ENCODE results near the gene FFAR3. TPM values are rescaled to one million over a fixed set of nuclear protein-coding genes. Genes with fewer than 3 reads are reported as not detected.

The FFAR3 gene
- total RNA-seq, 1 experiment from 2014 or later, result 0.15 TPM

DNA sequence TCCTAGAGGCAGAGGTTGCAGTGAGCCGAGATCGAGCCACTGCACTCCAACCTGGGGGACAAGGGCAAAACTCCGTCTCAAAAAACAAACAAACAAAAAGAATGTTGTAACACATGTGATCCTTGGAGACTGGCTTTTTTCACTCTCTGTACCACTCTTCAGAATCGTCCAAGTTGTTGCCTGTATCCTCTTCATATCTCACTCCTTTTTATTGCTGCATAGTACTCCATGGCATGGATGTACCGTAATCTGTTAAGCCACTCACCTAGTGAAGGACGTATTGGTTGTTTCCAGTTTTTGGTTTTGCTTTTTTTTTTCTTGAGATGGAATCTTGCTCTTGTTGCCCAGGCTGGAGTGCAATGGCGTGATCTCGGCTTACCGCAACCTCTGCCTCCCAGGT is 36.2 kb upstream of the FFAR3 start:
- H3K27ac ChIP-seq (ENCODE audit: low read depth, low read length, poor library complexity, severe bottlenecking), result no peak overlapping the region
- no peak for DNase-seq (ENCODE audit: low spot score)
- H3K36me3 ChIP-seq (ENCODE audit: insufficient read depth, low read length, poor library complexity, severe bottlenecking), result no peaks in the 10 kb centered on the region
- CTCF ChIA-PET, result no interaction called here
- TF ChIP-seq, protein P1, sequence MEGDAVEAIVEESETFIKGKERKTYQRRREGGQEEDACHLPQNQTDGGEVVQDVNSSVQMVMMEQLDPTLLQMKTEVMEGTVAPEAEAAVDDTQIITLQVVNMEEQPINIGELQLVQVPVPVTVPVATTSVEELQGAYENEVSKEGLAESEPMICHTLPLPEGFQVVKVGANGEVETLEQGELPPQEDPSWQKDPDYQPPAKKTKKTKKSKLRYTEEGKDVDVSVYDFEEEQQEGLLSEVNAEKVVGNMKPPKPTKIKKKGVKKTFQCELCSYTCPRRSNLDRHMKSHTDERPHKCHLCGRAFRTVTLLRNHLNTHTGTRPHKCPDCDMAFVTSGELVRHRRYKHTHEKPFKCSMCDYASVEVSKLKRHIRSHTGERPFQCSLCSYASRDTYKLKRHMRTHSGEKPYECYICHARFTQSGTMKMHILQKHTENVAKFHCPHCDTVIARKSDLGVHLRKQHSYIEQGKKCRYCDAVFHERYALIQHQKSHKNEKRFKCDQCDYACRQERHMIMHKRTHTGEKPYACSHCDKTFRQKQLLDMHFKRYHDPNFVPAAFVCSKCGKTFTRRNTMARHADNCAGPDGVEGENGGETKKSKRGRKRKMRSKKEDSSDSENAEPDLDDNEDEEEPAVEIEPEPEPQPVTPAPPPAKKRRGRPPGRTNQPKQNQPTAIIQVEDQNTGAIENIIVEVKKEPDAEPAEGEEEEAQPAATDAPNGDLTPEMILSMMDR (conservative IDR thresholded peaks at IDR 0.05; ENCODE audit: low read depth, low read length), result no peak
- no peak for TF ChIP-seq EZH2 (IDR thresholded peaks at IDR 0.05; ENCODE audit: borderline replicate concordance, low read depth, low read length, poor library complexity, severe bottlenecking)
- POLR2A ChIA-PET (ENCODE audit: low non-redundant PET), result no interaction called here
- H3K9me3 ChIP-seq (ENCODE audit: low read depth, low read length, poor library complexity, severe bottlenecking), result no peaks in the 10 kb centered on the region
- intact Hi-C loops (cut with micrococcal nuclease; ENCODE audit: unreplicated experiment), result no loop called here
- BruUV-seq (replicated peaks), result no TSS peak
- peaks cover 6% of the 10 kb centered on the region for H3K27me3 ChIP-seq (replicated peaks; ENCODE audit: insufficient read depth, low read depth, low read length, poor library complexity)
- no peaks in the 10 kb centered on the region for H3K4me1 ChIP-seq (ENCODE audit: insufficient read depth, low read length, poor library complexity, severe bottlenecking)
- no peak overlapping the region for H3K4me3 ChIP-seq (ENCODE audit: low read depth, low read length, poor library complexity, severe bottlenecking)

DNA sequence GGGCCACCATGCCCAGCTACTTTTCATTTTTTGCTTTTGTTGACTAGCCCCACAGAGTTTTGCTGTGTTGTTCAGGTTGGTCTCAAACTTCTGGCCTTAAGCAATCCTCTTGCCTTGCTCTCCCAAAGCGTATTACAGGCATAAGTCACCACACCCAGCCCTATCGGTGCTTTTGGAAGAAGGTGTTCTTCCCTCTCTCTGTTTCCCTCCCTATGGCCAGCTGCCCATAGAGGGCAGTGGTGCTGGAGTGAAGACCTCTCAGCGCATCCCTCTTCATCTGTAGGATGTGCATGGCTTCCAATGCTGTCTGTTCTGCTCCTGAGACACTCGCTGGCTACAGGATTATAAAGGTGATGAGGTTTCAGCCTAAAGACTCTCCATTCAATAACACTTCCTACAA is 30.6 kb upstream of the FFAR3 start:
- TF ChIP-seq, protein P1 (conservative IDR thresholded peaks at IDR 0.05; ENCODE audit: low read depth, low read length), result peak; percentile 28
- TF ChIP-seq EZH2 (IDR thresholded peaks at IDR 0.05; ENCODE audit: borderline replicate concordance, low read depth, low read length, poor library complexity, severe bottlenecking), result no peak
- no peak overlapping the region for H3K27ac ChIP-seq (ENCODE audit: low read depth, low read length, poor library complexity, severe bottlenecking)
- CTCF ChIA-PET, result no interaction called here
- no TSS peak for BruUV-seq (replicated peaks)
- intact Hi-C loops (cut with micrococcal nuclease; ENCODE audit: unreplicated experiment), result no loop called here
- POLR2A ChIA-PET (ENCODE audit: low non-redundant PET), result no interaction called here
- DNase-seq (ENCODE audit: low spot score), result no peak
- H3K4me3 ChIP-seq (ENCODE audit: low read depth, low read length, poor library complexity, severe bottlenecking), result no peak overlapping the region
- H3K9me3 ChIP-seq (ENCODE audit: low read depth, low read length, poor library complexity, severe bottlenecking), result no peaks in the 10 kb centered on the region
- no peaks in the 10 kb centered on the region for H3K4me1 ChIP-seq (ENCODE audit: insufficient read depth, low read length, poor library complexity, severe bottlenecking)
- H3K36me3 ChIP-seq (ENCODE audit: insufficient read depth, low read length, poor library complexity, severe bottlenecking), result no peaks in the 10 kb centered on the region
- H3K27me3 ChIP-seq (replicated peaks; ENCODE audit: insufficient read depth, low read depth, low read length, poor library complexity), result peaks cover 9% of the 10 kb centered on the region

GRCh38 chr19:35328851-35329285 is 29.4 kb upstream of the FFAR3 start, which contains the start of gene CD22:
Gene CD22 (plus strand): TSS chr19:35329187. CDS start chr19:35332041, 2,854 bp downstream.
- POLR2A ChIA-PET (ENCODE audit: low non-redundant PET), result no interaction called here

More at GRCh38 chr19:35328851-35329285, 29.4 kb upstream of the FFAR3 start, which contains the start of gene CD22:
- Histone ChIP-seq H3K4me1 (ENCODE audit: insufficient read depth, low read length, poor library complexity, severe bottlenecking) (no peaks in the 10 kb centered on the region), H3K9me3 (ENCODE audit: low read depth, low read length, poor library complexity, severe bottlenecking) (no peaks in the 10 kb centered on the region), H3K36me3 (ENCODE audit: insufficient read depth, low read length, poor library complexity, severe bottlenecking) (no peaks in the 10 kb centered on the region), H3K27me3 (replicated peaks; ENCODE audit: insufficient read depth, low read depth, low read length, poor library complexity) (peaks cover 10% of the 10 kb centered on the region), H3K27ac (ENCODE audit: low read depth, low read length, poor library complexity, severe bottlenecking) (no peak within 1 kb of the TSS), H3K4me3 (ENCODE audit: low read depth, low read length, poor library complexity, severe bottlenecking) (no peak within 1 kb of the TSS)
- no TSS peak for BruUV-seq (replicated peaks)
- intact Hi-C loops (cut with micrococcal nuclease; ENCODE audit: unreplicated experiment), result no loop called here
- CTCF ChIA-PET, result no interaction called here
- DNase-seq (ENCODE audit: low spot score), result no peak
- TF ChIP-seq, protein P1 (conservative IDR thresholded peaks at IDR 0.05; ENCODE audit: low read depth, low read length), result no peak
- no peak for TF ChIP-seq EZH2 (IDR thresholded peaks at IDR 0.05; ENCODE audit: borderline replicate concordance, low read depth, low read length, poor library complexity, severe bottlenecking)
